Activated B cell treated with CpG ODN at 0.5 μM for 24 hours (primary cell): ENCODE measurements around the gene ATG5. TPM values are rescaled to one million over a fixed set of nuclear protein-coding genes. Genes with fewer than 3 reads are reported as not detected.

Source experiments
- ATAC-seq: fragments of 200-7000 bp; cut with Tn5 transposase; one replicate; pipeline ENCODE4 v1.10.0; 2021; ENCODE audit warnings: low read depth, mild to moderate bottlenecking, moderate library complexity
- CTCF ChIA-PET: fragments of 350-600 bp; sonication (Branson Sonifier 250); formaldehyde crosslinking; loops from one replicate; lab custom pipeline; 2021; ENCODE audit warnings: antibody characterized with exemption; lab: Charles Lee
- POLR2A ChIA-PET: fragments of 350-600 bp; sonication (Branson Sonifier 250); formaldehyde crosslinking; loops from one replicate; lab custom pipeline; 2021; ENCODE audit warnings: antibody characterized with exemption; lab: Charles Lee
- DNase-seq: peaks from one replicate; pipeline ENCODE4 v3.0.0; 2022
- H3K27ac Mint-ChIP-seq: one replicate; pipeline ENCODE4 v1.8.0; 2020; ENCODE audit warnings: mixed read lengths
- H3K27me3 Mint-ChIP-seq: one replicate; pipeline ENCODE4 v1.8.0; 2021; ENCODE audit warnings: mixed read lengths
- H3K36me3 Mint-ChIP-seq: one replicate; pipeline ENCODE4 v1.8.0; 2021; ENCODE audit warnings: low read depth, mixed read lengths
- H3K4me1 Mint-ChIP-seq: one replicate; pipeline ENCODE4 v1.8.0; 2021; ENCODE audit warnings: mixed read lengths
- H3K4me3 Mint-ChIP-seq: one replicate; pipeline ENCODE4 v1.8.0; 2020; ENCODE audit warnings: mild to moderate bottlenecking, mixed read lengths
- H3K9me3 Mint-ChIP-seq: one replicate; pipeline ENCODE4 v1.8.0; 2020; ENCODE audit warnings: mixed read lengths
- CTCF ChIP-seq: fragments of 200-600 bp; IDR thresholded peaks from one replicate; pipeline ENCODE4 v1.8.0; 2022; ENCODE audit warnings: antibody characterized with exemption, mild to moderate bottlenecking
- intact Hi-C: fragments of 100-400 bp; cut with micrococcal nuclease; formaldehyde crosslinking; loops from one replicate; pipeline ENCODE4 v1.15.1; 2024
- total RNA-seq: library from RNA; stranded (reverse); gene quantifications from 2 replicates; pipeline ENCODE4 v1.2.3, GENCODE V29; 2022

ATG5 gene
- total RNA-seq, 1 donor from 2014 or later, result 30.3 TPM

DNA sequence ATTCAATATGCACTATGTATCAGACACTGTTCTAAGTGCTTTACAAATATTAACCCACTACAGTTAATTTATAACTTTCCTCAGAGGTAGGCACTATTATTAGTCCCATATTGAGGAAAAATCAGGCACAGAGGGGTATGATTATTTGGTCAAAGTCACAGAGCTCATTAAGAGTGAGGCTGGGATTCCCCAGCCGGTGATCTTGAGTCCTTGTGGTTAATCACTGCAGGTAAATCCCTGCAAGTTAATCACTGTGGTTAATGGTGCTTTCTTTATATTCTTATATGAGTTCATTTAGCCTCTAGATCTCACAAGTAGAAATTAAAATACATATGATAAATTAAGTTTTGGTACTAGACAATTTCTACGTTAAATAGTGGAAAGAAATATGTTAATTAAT is 44.2 kb upstream of the ATG5 start:
- no peaks in the 10 kb centered on the region for H3K36me3 Mint-ChIP-seq
- no peak for ATAC-seq
- H3K27ac Mint-ChIP-seq, result no peak overlapping the region
- H3K4me1 Mint-ChIP-seq, result no peaks in the 10 kb centered on the region
- CTCF ChIA-PET, result no interaction called here
- TF ChIP-seq CTCF, result no peak
- intact Hi-C loops, result loop anchor here (1.0 kb wide), 1 partner anchor 8 kb away; no protein-coding TSS in a partner anchor
- no peak for DNase-seq
- POLR2A ChIA-PET, result no interaction called here
- peaks cover 14% of the 10 kb centered on the region for H3K27me3 Mint-ChIP-seq
- H3K4me3 Mint-ChIP-seq, result no peak overlapping the region
- H3K9me3 Mint-ChIP-seq, result no peaks in the 10 kb centered on the region

DNA sequence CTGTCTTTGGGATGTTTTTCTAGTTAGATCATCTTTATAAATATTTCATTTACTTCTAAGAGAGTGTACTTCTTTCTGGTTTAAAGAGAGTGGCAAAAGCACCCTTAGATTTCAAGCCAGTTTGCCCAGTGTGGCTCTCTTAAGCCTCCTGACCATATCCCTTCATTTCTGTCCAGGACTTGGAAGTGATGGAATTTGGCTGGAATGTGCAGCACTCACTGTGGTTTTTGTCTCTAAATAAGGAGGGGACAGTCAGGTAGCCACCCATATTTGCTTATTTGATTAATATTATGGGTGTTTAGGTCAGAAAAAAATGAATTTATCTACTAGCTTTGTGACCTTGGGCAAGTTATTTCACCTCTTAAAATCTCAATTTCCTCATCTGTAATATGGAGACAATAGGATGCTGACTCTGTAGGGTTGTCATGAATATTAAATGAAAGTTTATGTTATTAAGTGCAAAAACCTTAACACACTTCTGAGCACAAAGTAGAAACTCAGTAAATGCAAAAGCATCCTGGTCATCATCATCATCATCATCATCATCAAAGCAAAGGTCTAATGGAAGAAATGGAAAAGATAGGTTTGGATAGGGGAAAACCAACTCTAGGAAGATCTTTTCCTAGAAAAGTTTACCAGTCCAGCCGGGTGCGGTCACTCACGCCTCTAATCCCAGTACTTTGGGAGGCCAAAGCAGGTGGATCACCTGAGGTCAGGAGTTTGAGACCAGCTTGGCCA is 38.0 kb upstream of the ATG5 start:
- CTCF ChIA-PET, result no interaction called here
- Mint-ChIP-seq H3K9me3 (no peaks in the 10 kb centered on the region), H3K27me3 (peaks cover 19% of the 10 kb centered on the region), H3K4me1 (peaks cover 11% of the 10 kb centered on the region), H3K27ac (no peak overlapping the region), H3K4me3 (no peak overlapping the region), H3K36me3 (no peaks in the 10 kb centered on the region)
- no peak for TF ChIP-seq CTCF
- POLR2A ChIA-PET, result no interaction called here
- no peak for DNase-seq
- no peak for ATAC-seq
- intact Hi-C loops, result loop anchor here (5.0 kb wide), 1 partner anchor 754 kb away; the partner anchor contains the start of gene BEND3

DNA sequence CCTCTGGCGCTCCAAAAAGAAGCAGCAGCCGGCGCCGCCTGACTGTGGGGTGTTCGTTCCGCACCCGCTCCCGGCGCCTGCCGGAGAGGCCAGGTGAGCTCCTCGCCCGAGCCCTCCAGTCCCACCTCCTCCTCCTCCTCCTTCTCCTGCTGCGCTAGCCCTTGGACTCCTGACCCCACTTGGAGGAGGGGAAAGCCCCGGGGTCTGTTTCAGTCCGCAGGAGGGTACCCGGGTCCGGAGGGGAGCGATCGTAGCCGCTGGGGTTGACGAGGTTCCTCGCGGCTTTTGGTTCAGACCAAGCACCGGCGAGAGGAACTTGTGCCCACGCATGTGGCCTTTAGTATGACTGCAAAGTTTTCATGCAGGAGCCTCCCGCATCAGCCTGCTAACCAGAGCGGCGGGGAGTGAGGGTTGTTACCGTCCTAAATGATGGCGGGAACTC is 35.5 kb upstream of the ATG5 start:
- DNase-seq (peak; percentile 44), ATAC-seq (peak; percentile 49)
- no peaks in the 10 kb centered on the region for H3K9me3 Mint-ChIP-seq
- POLR2A ChIA-PET, result no interaction called here
- intact Hi-C loops, result loop anchor here (1.0 to 5.0 kb wide), 4 partner anchors 8 to 756 kb away; partner anchors contain the start of gene BEND3
- H3K27me3 Mint-ChIP-seq, result peaks cover 23% of the 10 kb centered on the region
- no peak for TF ChIP-seq CTCF
- no peak overlapping the region for H3K27ac Mint-ChIP-seq
- CTCF ChIA-PET, result interaction anchor here (0.9 to 1.3 kb wide), 2 partner anchors 35 to 151 kb away, joined by 3 read pairs; partner anchors contain the start of gene ATG5
- H3K4me1 Mint-ChIP-seq, result peaks cover 11% of the 10 kb centered on the region
- H3K4me3 Mint-ChIP-seq, result peak overlapping the region; percentile 85
- H3K36me3 Mint-ChIP-seq, result no peaks in the 10 kb centered on the region

- no peaks in the 10 kb centered on the region for H3K36me3 Mint-ChIP-seq
- peaks cover 29% of the 10 kb centered on the region for H3K27me3 Mint-ChIP-seq
- no peaks in the 10 kb centered on the region for H3K9me3 Mint-ChIP-seq
- TF ChIP-seq CTCF, result peak; percentile 80
- ATAC-seq, result peak; percentile 80
- peak; percentile 67 for DNase-seq
- peak within 1 kb of the TSS; percentile 85 for H3K4me3 Mint-ChIP-seq
- H3K27ac Mint-ChIP-seq, result no peak within 1 kb of the TSS
- peaks cover 11% of the 10 kb centered on the region for H3K4me1 Mint-ChIP-seq
- ChIA-PET POLR2A (no interaction called here), CTCF (interaction anchor here (0.9 to 1.3 kb wide), 2 partner anchors 35 to 151 kb away, joined by 3 read pairs; partner anchors contain the start of gene ATG5)
- intact Hi-C loops, result loop anchor here (2.0 to 5.0 kb wide), 3 partner anchors 150 to 757 kb away; partner anchors contain the start of gene BEND3
Measured at GRCh38 chr6:106360410-106360988, 34.9 kb upstream of the ATG5 start, which contains the start of gene CRYBG1. CRYBG1 (plus strand) TSS chr6:106360717; CDS start chr6:106360909, 192 bp downstream.

DNA sequence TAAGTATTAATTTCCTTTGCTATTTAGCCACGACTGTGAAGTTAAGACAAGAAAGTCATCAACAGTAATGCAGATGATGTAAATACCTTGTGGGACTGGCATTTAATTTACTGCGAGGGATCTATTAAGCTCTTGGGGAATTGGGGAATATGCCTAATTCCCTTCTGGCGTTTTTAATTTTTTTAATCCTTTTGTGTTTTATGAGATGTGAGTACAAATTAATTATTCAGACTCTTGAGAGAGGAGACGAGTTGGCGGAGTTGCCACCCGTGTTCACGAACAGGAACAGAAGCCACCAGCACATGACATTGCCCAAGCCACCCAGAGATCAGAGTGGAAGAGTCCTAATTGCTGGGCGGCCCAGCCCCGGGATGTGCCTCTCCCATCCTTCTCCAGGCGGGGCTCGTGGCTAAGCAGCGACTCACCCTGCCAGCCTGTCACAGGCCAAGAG is 34.4 kb upstream of the ATG5 start:
- peaks cover 11% of the 10 kb centered on the region for H3K4me1 Mint-ChIP-seq
- no peak for TF ChIP-seq CTCF
- no peak overlapping the region for H3K27ac Mint-ChIP-seq
- intact Hi-C loops, result loop anchor here (2.0 to 5.0 kb wide), 3 partner anchors 151 to 757 kb away; partner anchors contain the start of gene BEND3
- H3K9me3 Mint-ChIP-seq, result no peaks in the 10 kb centered on the region
- DNase-seq (no peak), ATAC-seq (no peak)
- H3K4me3 Mint-ChIP-seq, result peak overlapping the region; percentile 63
- POLR2A ChIA-PET, result no interaction called here
- CTCF ChIA-PET, result interaction anchor here (0.7 to 1.3 kb wide), 2 partner anchors 152 to 269 kb away, joined by 3 read pairs; no protein-coding TSS in a partner anchor
- peaks cover 31% of the 10 kb centered on the region for H3K27me3 Mint-ChIP-seq
- H3K36me3 Mint-ChIP-seq, result no peaks in the 10 kb centered on the region
